IMR-90 (cell line): ENCODE results near the gene PPP1R16B. TPM values are rescaled to one million over a fixed set of nuclear protein-coding genes. Genes with fewer than 3 reads are reported as not detected.

Experiments used
- ATAC-seq: fragments of 200-7000 bp; cut with Tn5 transposase; 2 replicates; pipeline ENCODE4 v1.9.1; 2020; ENCODE audit warnings: low read depth, mild to moderate bottlenecking, moderate library complexity
- BruUV-seq: library from RNA; stranded (reverse); fragments of 400-500 nt; replicated peaks from 2 replicates; lab custom pipeline; 2021; lab: Mats Ljungman, UMichigan
- CTCF ChIA-PET: fragments of 300-600 bp; formaldehyde crosslinking; extraction: SDS; loops from one replicate; lab custom pipeline; 2021; ENCODE audit warnings: antibody characterized with exemption; lab: Yijun Ruan, JAX
- POLR2A ChIA-PET: fragments of 300-600 bp; sonication (Branson Sonifier 250); formaldehyde crosslinking; loops from one replicate; lab custom pipeline; 2022; ENCODE audit warnings: antibody characterized with exemption; ENCODE audit not compliant: unreplicated experiment; lab: Charles Lee
- DNase-seq: peaks from one replicate; pipeline ENCODE4 v3.0.0; 2013
- H2AFZ ChIP-seq: replicated peaks from 2 replicates; pipeline ENCODE3; 2013; ENCODE audit warnings: low read length, mild to moderate bottlenecking; ENCODE audit not compliant: poor library complexity
- H2AK5ac ChIP-seq: 2 replicates; pipeline ENCODE4 v1.6.1; 2013; ENCODE audit warnings: low read depth, low read length, inconsistent platforms
- H2AK9ac ChIP-seq: replicated peaks from 2 replicates; pipeline ENCODE3; 2013; ENCODE audit warnings: mild to moderate bottlenecking, low read depth, low read length, moderate library complexity; ENCODE audit not compliant: poor library complexity
- H2BK120ac ChIP-seq: 2 replicates; pipeline ENCODE4 v1.6.1; 2013; ENCODE audit warnings: low read depth, low read length, inconsistent platforms
- H2BK15ac ChIP-seq: 3 replicates; pipeline ENCODE4 v1.6.1; 2013; ENCODE audit warnings: low read depth, low read length, inconsistent platforms
- H2BK20ac ChIP-seq: 2 replicates; pipeline ENCODE4 v1.6.1; 2013; ENCODE audit warnings: low read depth, mild to moderate bottlenecking, inconsistent platforms, low read length, moderate library complexity
- H2BK5ac ChIP-seq: 2 replicates; pipeline ENCODE4 v1.6.1; 2013; ENCODE audit warnings: mild to moderate bottlenecking, low read depth, low read length, inconsistent platforms; ENCODE audit not compliant: poor library complexity, severe bottlenecking
- H3K14ac ChIP-seq: replicated peaks from 2 replicates; pipeline ENCODE4 v1.6.1; 2013; ENCODE audit warnings: low read depth, low read length, inconsistent platforms
- H3K18ac ChIP-seq: 2 replicates; pipeline ENCODE4 v1.6.1; 2013; ENCODE audit warnings: low read depth, low read length, control low read depth
- H3K23ac ChIP-seq: 2 replicates; pipeline ENCODE4 v1.6.1; 2013; ENCODE audit warnings: low read depth, low read length, inconsistent platforms
- H3K27ac ChIP-seq: 2 replicates; pipeline ENCODE4 v1.5.1; 2013; ENCODE audit warnings: mild to moderate bottlenecking, control low read depth, low read length; ENCODE audit not compliant: insufficient read depth
- H3K27me3 ChIP-seq: 2 replicates; pipeline ENCODE4 v1.6.1; 2013; ENCODE audit warnings: low read length; ENCODE audit not compliant: control insufficient read depth, insufficient read depth
- H3K36me3 ChIP-seq: 2 replicates; pipeline ENCODE4 v1.6.1; 2013; ENCODE audit warnings: low read length, mixed read lengths; ENCODE audit not compliant: control insufficient read depth, insufficient read depth
- H3K4ac ChIP-seq: 2 replicates; pipeline ENCODE4 v1.6.1; 2013; ENCODE audit warnings: low read depth, low read length, inconsistent platforms
- H3K4me1 ChIP-seq: 2 replicates; pipeline ENCODE4 v1.6.1; 2013; ENCODE audit warnings: low read length, mixed read lengths; ENCODE audit not compliant: control insufficient read depth, insufficient read depth
- H3K4me2 ChIP-seq: 2 replicates; pipeline ENCODE4 v1.6.1; 2013; ENCODE audit warnings: low read depth, mild to moderate bottlenecking, control low read depth, low read length, moderate library complexity
- H3K4me3 ChIP-seq: 2 replicates; pipeline ENCODE4 v1.5.1; 2013; ENCODE audit warnings: low read depth, mild to moderate bottlenecking, control low read depth, low read length, moderate library complexity; ENCODE audit not compliant: insufficient read depth
- H3K56ac ChIP-seq: 2 replicates; pipeline ENCODE4 v1.6.1; 2013; ENCODE audit warnings: low read length, inconsistent platforms; ENCODE audit not compliant: insufficient read depth; ENCODE audit errors: extremely low read depth
- H3K79me1 ChIP-seq, 2 experiments: 2 replicates each; pipeline ENCODE4 v1.6.1; 2013; ENCODE audit warnings: low read length in 2 of 2, inconsistent platforms in 1 of 2, low read depth in 1 of 2
- H3K9ac ChIP-seq: 2 replicates; pipeline ENCODE4 v1.6.1; 2013; ENCODE audit warnings: low read depth, low read length, control low read depth
- H3K9me1 ChIP-seq: 2 replicates; pipeline ENCODE4 v1.6.1; 2013; ENCODE audit warnings: low read length, inconsistent platforms; ENCODE audit not compliant: insufficient read depth
- H3K9me3 ChIP-seq: 2 replicates; pipeline ENCODE4 v1.6.1; 2013; ENCODE audit warnings: low read length; ENCODE audit not compliant: control insufficient read depth, insufficient read depth
- H4K20me1 ChIP-seq: 2 replicates; pipeline ENCODE4 v1.6.1; 2013; ENCODE audit warnings: low read length, inconsistent platforms; ENCODE audit not compliant: insufficient read depth
- H4K5ac ChIP-seq: 2 replicates; pipeline ENCODE4 v1.6.1; 2013; ENCODE audit warnings: mild to moderate bottlenecking, low read depth, low read length, control low read depth
- H4K8ac ChIP-seq, 2 experiments: 2 replicates each; pipeline ENCODE4 v1.6.1; 2013; ENCODE audit warnings: low read depth in 2 of 2, low read length in 2 of 2, control low read depth in 1 of 2, inconsistent platforms in 1 of 2
- H4K91ac ChIP-seq: 2 replicates; pipeline ENCODE4 v1.6.1; 2013; ENCODE audit warnings: low read depth, low read length, inconsistent platforms; ENCODE audit not compliant: insufficient read depth
- CEBPB ChIP-seq: IDR thresholded peaks from 2 replicates; pipeline ENCODE4 v1.6.1; 2012; ENCODE audit warnings: low read depth, low read length, improper control_type of control experiment
- CHD1 ChIP-seq: IDR thresholded peaks from 2 replicates; pipeline ENCODE4 v1.6.1; 2012; ENCODE audit warnings: low read depth, low read length, improper control_type of control experiment
- FOS ChIP-seq: fragments of 150-350 bp; IDR thresholded peaks from 2 replicates; pipeline ENCODE4 v1.6.1; 2016; ENCODE audit warnings: low read depth, low read length
- POLR2A ChIP-seq: IDR thresholded peaks from 2 replicates; pipeline ENCODE4 v1.6.1; 2012; ENCODE audit warnings: mild to moderate bottlenecking, low read depth, low read length
- RAD21 ChIP-seq: IDR thresholded peaks from 2 replicates; pipeline ENCODE4 v1.6.1; 2012; ENCODE audit warnings: low read length, improper control_type of control experiment
- RFX5 ChIP-seq: IDR thresholded peaks from 2 replicates; pipeline ENCODE4 v1.8.0; 2012; ENCODE audit warnings: low read depth, mild to moderate bottlenecking, low read length, moderate library complexity
- WGBS, 2 experiments: methylation state at CpG; one replicate each; pipeline versions ENCODE4 v1.1.5 to v1.1.7; 2013; ENCODE audit warnings: missing lambda C conversion rate in 2 of 2; ENCODE audit not compliant: insufficient read length in 1 of 2; ENCODE audit errors: extremely low coverage in 2 of 2; 5-methylcytosine and 5-hydroxymethylcytosine counted together
- dilution Hi-C: fragments of 300-500 bp; cut with HindIII; formaldehyde crosslinking; loops from one replicate; pipeline ENCODE4 v1.14.3; 2018; ENCODE audit warnings: low sequenced_read_pairs; ENCODE audit not compliant: unreplicated experiment
- in situ Hi-C: fragments of 300-500 bp; cut with MboI; formaldehyde crosslinking; loops from 3 replicates; pipeline ENCODE4 v1.14.3; 2019; ENCODE audit warnings: low sequenced_read_pairs, inconsistent platforms, mixed read lengths
- intact Hi-C: fragments of 100-400 bp; cut with micrococcal nuclease; formaldehyde crosslinking; loops from 2 replicates; pipeline ENCODE4 v1.10.0; 2022
- polyA plus RNA-seq, 3 experiments: library from polyadenylated mRNA; depleted of rRNA; stranded (reverse); fragments of >200 nt; gene quantifications; 2 replicates each; pipeline ENCODE4 v1.2.3, GENCODE V29; 2012; ENCODE audit warnings: low replicate concordance in 1 of 3
- total RNA-seq: library from RNA; depleted of rRNA; stranded (reverse); fragments of >200 nt; gene quantifications from 2 replicates; pipeline ENCODE4 v1.2.3, GENCODE V29; 2012
- TF ChIP-seq, protein P1 (sequence below): fragments of 150-350 bp; IDR thresholded peaks from 2 replicates; pipeline ENCODE4 v1.6.1; 2016; ENCODE audit warnings: low read depth, mild to moderate bottlenecking, low read length, moderate library complexity, borderline replicate concordance

Gene PPP1R16B
- total and polyA plus RNA-seq, 2 of the 4 experiments (the other 2 are of a cell fraction) = not detected

DNA sequence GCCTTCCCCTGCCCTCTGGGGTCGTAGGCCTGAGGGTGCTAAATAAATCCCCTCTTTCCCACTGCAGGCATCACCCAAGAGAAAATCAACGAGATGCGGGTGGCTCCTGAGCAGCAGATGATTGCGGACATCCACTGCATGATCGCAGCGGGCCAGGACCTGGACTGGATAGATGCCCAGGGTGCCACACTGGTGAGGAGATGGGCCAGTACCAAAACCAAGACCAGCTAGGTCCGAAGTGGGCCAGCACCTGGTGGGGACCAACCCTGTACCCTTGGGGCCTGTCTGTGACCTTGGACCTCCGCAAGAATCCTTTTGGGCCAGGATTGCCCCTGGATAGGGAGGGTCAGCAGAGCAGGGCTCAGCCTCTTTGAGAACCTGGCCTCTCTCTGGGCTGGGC is 97.1 kb downstream of the PPP1R16B start:
- H3K56ac ChIP-seq = no peak overlapping the region
- BruUV-seq = no TSS peak
- no peaks in the 10 kb centered on the region for H3K36me3 ChIP-seq
- H2BK15ac ChIP-seq = no peak overlapping the region
- DNase-seq (no peak), ATAC-seq (no peak)
- H2AK5ac ChIP-seq = no peak overlapping the region
- H3K23ac ChIP-seq = no peak overlapping the region
- H3K4me2 ChIP-seq = no peak overlapping the region
- no peak overlapping the region for H3K4me3 ChIP-seq
- no peak for TF ChIP-seq POLR2A
- TF ChIP-seq RAD21 = no peak
- TF ChIP-seq CHD1 = no peak
- TF ChIP-seq FOS = no peak
- TF ChIP-seq, protein P1, sequence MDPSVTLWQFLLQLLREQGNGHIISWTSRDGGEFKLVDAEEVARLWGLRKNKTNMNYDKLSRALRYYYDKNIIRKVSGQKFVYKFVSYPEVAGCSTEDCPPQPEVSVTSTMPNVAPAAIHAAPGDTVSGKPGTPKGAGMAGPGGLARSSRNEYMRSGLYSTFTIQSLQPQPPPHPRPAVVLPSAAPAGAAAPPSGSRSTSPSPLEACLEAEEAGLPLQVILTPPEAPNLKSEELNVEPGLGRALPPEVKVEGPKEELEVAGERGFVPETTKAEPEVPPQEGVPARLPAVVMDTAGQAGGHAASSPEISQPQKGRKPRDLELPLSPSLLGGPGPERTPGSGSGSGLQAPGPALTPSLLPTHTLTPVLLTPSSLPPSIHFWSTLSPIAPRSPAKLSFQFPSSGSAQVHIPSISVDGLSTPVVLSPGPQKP = no peak
- no peak for TF ChIP-seq RFX5
- TF ChIP-seq CEBPB = no peak
- H3K4ac ChIP-seq = no peak overlapping the region
- H3K9ac ChIP-seq = no peak overlapping the region
- no peak overlapping the region for H2AK9ac ChIP-seq
- H2BK120ac ChIP-seq = no peak overlapping the region
- in situ Hi-C loops (no loop called here), intact Hi-C loops (no loop called here), dilution Hi-C loops (no loop called here)
- no peak overlapping the region for H4K8ac ChIP-seq
- H3K27me3 ChIP-seq = peaks cover 18% of the 10 kb centered on the region
- WGBS, 2 experiments = no CpG with 5 or more reads among the region's 8 CpGs
- H3K9me3 ChIP-seq = peaks cover 2% of the 10 kb centered on the region; the same call in 1 of the 2 replicates
- H4K5ac ChIP-seq = no peak overlapping the region
- ChIA-PET CTCF (no interaction called here), POLR2A (no interaction called here)
- no peak overlapping the region for H2BK20ac ChIP-seq
- no peak overlapping the region for H2BK5ac ChIP-seq
- no peaks in the 10 kb centered on the region for H3K79me1 ChIP-seq
- no peak overlapping the region for H4K91ac ChIP-seq
- no peak overlapping the region for H3K18ac ChIP-seq
- H3K27ac ChIP-seq = no peak overlapping the region
- no peaks in the 10 kb centered on the region for H4K20me1 ChIP-seq
- no peak overlapping the region for H3K14ac ChIP-seq
- no peaks in the 10 kb centered on the region for H3K9me1 ChIP-seq
- H3K4me1 ChIP-seq = no peaks in the 10 kb centered on the region
- H2AFZ ChIP-seq = no peak overlapping the region
